ENCODE results near the gene AMMECR1. TPM values are rescaled to one million over a fixed set of nuclear protein-coding genes. Genes with fewer than 3 reads are reported as not detected.

AMMECR1 gene
- total RNA-seq, 1 experiment from 2014 or later = 15.0 TPM

- H3K9me3 ChIP-seq (ENCODE audit: control insufficient read depth, insufficient read depth, low read depth, low read length) = no peaks in the 10 kb centered on the region
- BruUV-seq (replicated peaks) = no TSS peak
Measured at GRCh38 chrX:110215411-110215810, 102.5 kb downstream of the AMMECR1 start.

GRCh38 chrX:110214684-110215083 is 103.2 kb downstream of the AMMECR1 start:
- Histone ChIP-seq H3K4me3 (ENCODE audit: low read depth in 2 of 2, low read length in 2 of 2) (no peak overlapping the region), H3K27me3 (ENCODE audit: control insufficient read depth, insufficient read depth, low read length) (no peaks in the 10 kb centered on the region), H3K36me3 (ENCODE audit: control insufficient read depth, insufficient read depth, low read length) (no peaks in the 10 kb centered on the region), H3K4me1 (ENCODE audit: control insufficient read depth, insufficient read depth, low read length) (no peaks in the 10 kb centered on the region), H3K9me3 (ENCODE audit: control insufficient read depth, insufficient read depth, low read depth, low read length) (no peaks in the 10 kb centered on the region), H3K27ac (ENCODE audit: low read length) (no peak overlapping the region)
- intact Hi-C loops (cut with micrococcal nuclease; ENCODE audit: unreplicated experiment) = no loop called here
- no peak for ATAC-seq
- ChIA-PET POLR2A (no interaction called here), CTCF (no interaction called here)
- TF ChIP-seq POLR2AphosphoS5 (IDR thresholded peaks at IDR 0.05; ENCODE audit: low read depth, low read length) = no peak
- no peak for TF ChIP-seq TCF7L2 (IDR thresholded peaks at IDR 0.05; ENCODE audit: low read depth, low read length)
- no peak for TF ChIP-seq SIN3A (IDR thresholded peaks at IDR 0.05; ENCODE audit: borderline replicate concordance, insufficient read depth, low read depth, low read length)
- no peak for TF ChIP-seq CTCF (IDR thresholded peaks at IDR 0.05)
- no peak for TF ChIP-seq REST (IDR thresholded peaks at IDR 0.05; ENCODE audit: insufficient read depth in 1 of 2, low read depth in 2 of 2, low read length in 1 of 2)
- BruUV-seq (replicated peaks) = no TSS peak
- no peak for DNase-seq (ENCODE audit: low read depth, low spot score)
- in situ Hi-C loops (cut with HindIII; ENCODE audit: low pct_unique_long_range_greater_than_20kb, low sequenced_read_pairs) = no loop called here

More at GRCh38 chrX:110215411-110215810, 102.5 kb downstream of the AMMECR1 start:
- no peaks in the 10 kb centered on the region for H3K27me3 ChIP-seq (ENCODE audit: control insufficient read depth, insufficient read depth, low read length)
- no peak overlapping the region for H3K4me3 ChIP-seq (ENCODE audit: low read depth in 2 of 2, low read length in 2 of 2)
- TF ChIP-seq SIN3A (IDR thresholded peaks at IDR 0.05; ENCODE audit: borderline replicate concordance, insufficient read depth, low read depth, low read length) (no peak), POLR2AphosphoS5 (IDR thresholded peaks at IDR 0.05; ENCODE audit: low read depth, low read length) (no peak), CTCF (IDR thresholded peaks at IDR 0.05) (no peak), TCF7L2 (IDR thresholded peaks at IDR 0.05; ENCODE audit: low read depth, low read length) (no peak), REST (IDR thresholded peaks at IDR 0.05; ENCODE audit: insufficient read depth in 1 of 2, low read depth in 2 of 2, low read length in 1 of 2) (no peak)
- CTCF ChIA-PET = no interaction called here
- H3K27ac ChIP-seq (ENCODE audit: low read length) = no peak overlapping the region
- ATAC-seq (no peak), DNase-seq (ENCODE audit: low read depth, low spot score) (no peak)
- intact Hi-C loops (cut with micrococcal nuclease; ENCODE audit: unreplicated experiment) (no loop called here), in situ Hi-C loops (cut with HindIII; ENCODE audit: low pct_unique_long_range_greater_than_20kb, low sequenced_read_pairs) (no loop called here)
- POLR2A ChIA-PET = no interaction called here
- H3K36me3 ChIP-seq (ENCODE audit: control insufficient read depth, insufficient read depth, low read length) = no peaks in the 10 kb centered on the region
- H3K4me1 ChIP-seq (ENCODE audit: control insufficient read depth, insufficient read depth, low read length) = no peaks in the 10 kb centered on the region; the same call in none of the 2 replicates

Data from Panc1 (cell line).